Putamen (tissue), 1 donor: ENCODE results near the gene RASGRP4.
"Not testable (repeated sequence)": the region's sequence is repeated elsewhere in the genome, so short reads cannot be mapped to it uniquely, and the experiment has no call there.

Experiments
- DNase-seq: peaks from one replicate; pipeline ENCODE4 v3.0.0-alpha.2; 2016; ENCODE audit warnings: low spot score

RASGRP4 gene

GRCh38 chr19:38370299-38370698 is 55.7 kb downstream of the RASGRP4 start:
- DNase-seq = no peak

DNA sequence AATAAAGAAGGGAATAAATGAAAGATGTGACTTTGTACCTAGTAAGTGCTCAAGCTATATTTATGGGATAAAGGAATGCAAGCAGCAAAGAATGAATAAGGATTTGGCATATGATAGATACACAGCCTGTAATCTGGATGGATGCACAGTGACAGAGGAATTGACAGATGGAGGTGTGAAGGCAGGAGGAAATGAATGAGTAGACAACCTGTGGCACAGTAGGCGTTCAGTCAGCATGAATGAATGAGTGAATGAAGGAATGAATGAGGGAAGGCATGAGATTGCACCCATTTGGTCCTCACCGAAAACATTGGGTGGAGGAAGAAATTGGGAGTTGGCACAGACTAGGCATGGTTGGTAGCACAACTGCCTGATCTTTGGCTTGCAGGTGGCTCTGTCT is 56.4 kb downstream of the RASGRP4 start:
- DNase-seq = no peak

GRCh38 chr19:38367041-38367440 is 59.0 kb downstream of the RASGRP4 start:
- DNase-seq = no peak

GRCh38 chr19:38362946-38363688 is 62.9 kb downstream of the RASGRP4 start:
- DNase-seq = not testable (repeated sequence)

DNA sequence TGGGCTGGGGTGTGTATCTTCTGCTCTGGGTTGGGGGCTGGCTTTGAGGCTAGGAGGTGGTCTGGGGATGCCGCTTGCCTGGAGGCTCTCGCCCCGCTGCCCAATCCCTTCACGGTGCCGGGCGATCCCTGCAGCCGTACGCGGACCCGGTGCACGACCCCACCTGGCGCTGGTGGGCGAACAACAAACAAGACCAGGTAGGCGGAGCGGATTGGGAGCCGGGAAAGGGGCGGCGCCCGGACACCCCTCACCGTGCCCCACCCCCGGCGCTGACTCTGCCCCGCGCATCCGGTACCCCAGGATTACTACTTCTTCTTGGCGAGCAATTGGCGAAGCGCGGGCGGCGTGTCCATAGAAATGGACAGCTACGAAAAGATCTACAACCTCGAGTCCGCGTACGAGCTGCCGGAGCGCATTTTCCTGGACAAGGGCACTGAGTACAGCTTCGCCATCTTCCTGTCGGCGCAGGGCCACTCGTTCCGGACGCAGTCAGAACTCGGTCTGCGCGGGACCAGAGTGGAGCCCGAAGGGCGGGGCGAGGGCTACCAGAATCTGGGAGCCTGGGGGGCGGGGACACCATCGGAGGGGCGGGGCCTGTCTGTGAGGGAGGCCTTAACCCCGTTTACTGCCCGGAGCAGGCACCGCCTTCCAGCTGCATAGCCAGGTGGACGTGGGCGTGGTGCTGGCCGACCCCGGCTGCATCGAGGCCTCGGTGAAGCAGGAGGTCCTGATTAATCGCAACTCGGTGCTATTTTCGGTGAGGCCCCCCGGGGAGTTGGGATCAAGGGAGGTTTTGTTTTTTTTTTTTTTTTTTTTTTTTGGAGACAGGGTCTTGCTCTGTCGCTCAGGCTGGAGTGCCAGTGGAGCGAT is 63.7 kb downstream of the RASGRP4 start:
- DNase-seq = no peak

DNA sequence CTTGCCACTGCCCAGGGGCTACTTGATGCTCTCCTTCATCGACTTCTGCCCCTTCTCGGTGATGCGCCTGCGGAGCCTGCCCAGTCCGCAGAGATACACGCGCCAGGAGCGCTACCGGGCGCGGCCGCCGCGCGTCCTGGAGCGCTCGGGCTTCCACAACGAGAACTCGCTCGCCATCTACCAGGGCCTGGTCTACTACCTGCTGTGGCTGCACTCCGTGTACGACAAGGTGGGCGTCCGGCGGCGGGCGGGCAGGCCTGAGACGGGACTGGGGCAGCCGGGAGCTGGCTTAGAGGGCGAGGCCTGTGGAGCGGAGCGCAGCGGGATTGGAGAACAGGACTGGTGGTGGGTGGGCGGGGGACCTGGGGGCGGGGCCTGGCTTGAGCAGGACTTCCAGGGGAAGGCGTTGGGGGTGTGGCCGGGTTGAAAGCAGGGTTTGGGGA is 64.4 kb downstream of the RASGRP4 start:
- no peak for DNase-seq

DNA sequence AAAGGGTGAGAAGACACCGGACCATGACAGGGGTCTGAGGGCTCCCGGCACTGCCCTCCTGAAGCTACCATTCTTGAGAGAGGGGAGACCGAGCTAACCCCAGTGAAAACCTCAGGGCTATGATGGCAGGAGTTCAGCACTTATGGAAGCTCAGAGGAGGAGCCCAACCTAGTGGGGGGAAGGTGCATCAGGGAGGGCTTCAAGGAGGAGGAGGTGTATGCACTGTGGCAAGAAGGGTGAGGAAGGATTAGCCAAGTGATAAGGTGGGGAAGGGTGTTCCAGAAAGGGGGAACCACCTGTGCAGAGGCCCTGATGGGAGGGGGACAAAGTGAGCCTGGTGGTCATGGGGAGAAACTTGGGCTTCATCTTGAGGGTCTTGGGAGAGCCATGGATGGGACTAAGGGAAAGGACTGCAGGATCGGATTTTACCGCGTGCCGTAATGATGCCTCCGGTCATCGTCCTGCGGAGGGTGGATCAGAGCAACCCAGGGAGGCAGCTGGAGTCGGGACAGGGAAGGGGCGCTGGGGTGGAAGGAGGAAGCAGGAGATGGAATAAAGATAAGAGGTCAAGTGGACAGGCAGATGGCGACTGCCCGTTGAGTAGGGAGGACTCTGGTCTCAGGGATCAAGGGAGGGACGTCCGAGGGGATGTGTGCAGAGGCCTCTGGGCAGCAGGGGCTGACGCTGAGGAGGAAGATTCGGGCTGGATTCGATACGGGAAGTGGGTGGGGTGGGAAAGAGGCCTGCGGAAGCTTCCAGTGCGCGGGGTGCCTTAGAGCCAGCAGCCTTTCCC is 65.0 kb downstream of the RASGRP4 start:
- DNase-seq = no peak

- DNase-seq = no peak
Measured at GRCh38 chr19:38360351-38360750, 65.7 kb downstream of the RASGRP4 start.

DNA sequence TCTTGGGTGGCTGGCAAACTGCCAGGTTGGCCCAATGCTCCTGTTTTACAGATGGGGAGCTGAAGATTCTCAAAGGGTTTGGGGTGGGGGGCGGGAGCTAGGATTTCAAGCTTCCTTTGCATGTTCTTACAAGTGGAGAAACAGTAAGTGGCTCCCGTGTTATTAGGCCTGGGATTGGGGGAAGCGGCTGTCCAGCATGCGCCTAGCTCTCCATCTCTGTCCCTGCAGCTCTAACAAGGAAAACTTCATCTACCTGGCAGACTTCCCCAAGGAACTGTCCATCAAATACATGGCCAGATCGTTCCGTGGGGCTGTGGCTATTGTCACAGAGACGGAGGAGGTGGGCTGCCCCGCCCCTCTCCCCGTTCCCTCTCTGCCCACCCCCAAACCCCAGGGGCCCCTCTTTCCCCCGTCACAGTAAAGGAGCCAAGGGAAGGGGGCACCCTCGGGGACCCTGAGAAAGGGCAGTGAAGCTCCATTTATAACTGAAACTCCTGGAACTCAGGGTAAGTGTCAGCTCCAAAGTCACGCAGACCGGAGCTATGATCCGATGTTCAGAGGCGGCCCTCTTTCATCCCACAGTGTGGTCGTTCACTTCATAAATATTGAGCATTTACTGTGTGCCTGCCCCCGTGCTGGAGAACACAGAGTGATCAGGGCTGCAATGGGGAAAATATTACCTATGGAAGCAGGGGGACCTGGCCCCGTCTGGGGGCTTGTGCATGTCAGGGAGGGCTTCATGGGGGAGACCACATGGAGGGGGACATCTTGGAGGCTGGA is 66.6 kb downstream of the RASGRP4 start:
- no peak for DNase-seq
